Inflammatory macrophage (primary cell): ENCODE measurements around the gene OR2T12.
"Not testable (repeated sequence)": the region's sequence is repeated elsewhere in the genome, so short reads cannot be mapped to it uniquely, and the experiment has no call there.

ENCODE experiments used
- DNase-seq, 2 donors: peaks; one replicate each; pipeline ENCODE4 v3.0.0-alpha.2; 2020 to 2022
- total RNA-seq, 18 experiments: gene quantifications; one replicate each; lab custom pipeline; 2026; ENCODE audit warnings: mixed read lengths in 6 of 18, inconsistent platforms in 2 of 18; lab: John Stamatoyannopoulos, UW

OR2T12 gene
- 0 to 0.19 (median 0) reads per million in 18 experiments for total RNA-seq

GRCh38 chr1:248303324-248303723 lies at the start of gene OR2T12:
OR2T12 (minus strand) TSS chr1:248303424; CDS start chr1:248295578, 7,846 bp downstream.
- no peak for DNase-seq

- DNase-seq, result no peak
Observed at GRCh38 chr1:248348475-248348874, 45.3 kb upstream of the OR2T12 start, which contains the start of gene OR14C36. OR14C36 (plus strand) TSS chr1:248348775; CDS start chr1:248348775, 0 bp downstream.

GRCh38 chr1:248343451-248343850 lies 40.2 kb upstream of the OR2T12 start:
- no peak for DNase-seq

- no peak for DNase-seq
Observed at GRCh38 chr1:248324468-248324867, 21.2 kb upstream of the OR2T12 start, which contains the start of gene OR2M7. OR2M7 (minus strand) TSS chr1:248324568; CDS start chr1:248324568, 0 bp downstream.

- DNase-seq, result no peak
Observed at GRCh38 chr1:248316796-248317195, 13.6 kb upstream of the OR2T12 start.

GRCh38 chr1:248306740-248307139 lies 3.5 kb upstream of the OR2T12 start:
- not testable (repeated sequence) for DNase-seq

- no peak for DNase-seq
Observed at GRCh38 chr1:248306103-248306502, 2.9 kb upstream of the OR2T12 start.

- not testable (repeated sequence) for DNase-seq
Observed at GRCh38 chr1:248305672-248306071, 2.4 kb upstream of the OR2T12 start.

- peak in 1 of 2 donors; percentile 46 for DNase-seq
Observed at GRCh38 chr1:248288391-248288790, 14.8 kb downstream of the OR2T12 start.

- DNase-seq, result no peak
Observed at GRCh38 chr1:248277876-248278275, 25.3 kb downstream of the OR2T12 start, which contains the start of gene OR2T33. OR2T33 (minus strand) TSS chr1:248277976; CDS start chr1:248273814, 4,162 bp downstream.

- not testable (repeated sequence) for DNase-seq
Observed at GRCh38 chr1:248273225-248273624, 30.0 kb downstream of the OR2T12 start.

GRCh38 chr1:248268178-248268577 lies 35.0 kb downstream of the OR2T12 start:
- no peak for DNase-seq

GRCh38 chr1:248259309-248259708 lies 43.9 kb downstream of the OR2T12 start:
- DNase-seq, result not testable (repeated sequence)

GRCh38 chr1:248243204-248243603 lies 60.0 kb downstream of the OR2T12 start:
- DNase-seq, result peak; percentile 62 to 64
